GM23248 (cell line): ENCODE measurements around the gene MSMO1. TPM values are rescaled to one million over a fixed set of nuclear protein-coding genes. Genes with fewer than 3 reads are reported as not detected.

Experiments used
- DNase-seq: peaks from one replicate; pipeline ENCODE4 v3.0.0-alpha.2; 2015
- H2AFZ ChIP-seq: fragments of 200-600 bp; sonication (generic); 2 replicates; pipeline ENCODE4 v1.6.1; 2016; ENCODE audit warnings: antibody characterized with exemption
- H3F3A ChIP-seq: fragments of 200-600 bp; sonication (generic); 2 replicates; pipeline ENCODE4 v1.6.1; 2016; ENCODE audit warnings: mild to moderate bottlenecking, antibody characterized with exemption, mixed run types; ENCODE audit not compliant: insufficient read depth
- H3K27ac ChIP-seq: fragments of 200-600 bp; sonication (generic); 2 replicates; pipeline ENCODE4 v1.5.1; 2016; ENCODE audit warnings: mild to moderate bottlenecking
- H3K27me3 ChIP-seq: fragments of 200-600 bp; sonication (generic); replicated peaks from 2 replicates; pipeline ENCODE4 v1.6.1; 2016; ENCODE audit warnings: mild to moderate bottlenecking; ENCODE audit not compliant: insufficient read depth
- H3K36me3 ChIP-seq: fragments of 200-600 bp; sonication (generic); 2 replicates; pipeline ENCODE4 v1.6.1; 2016; ENCODE audit warnings: low read depth, mild to moderate bottlenecking
- H3K4me1 ChIP-seq: fragments of 200-600 bp; sonication (generic); 2 replicates; pipeline ENCODE4 v1.6.1; 2016; ENCODE audit warnings: mild to moderate bottlenecking; ENCODE audit not compliant: insufficient read depth
- H3K4me2 ChIP-seq: fragments of 200-600 bp; sonication (generic); one replicate; pipeline ENCODE4 v1.6.1; 2016; ENCODE audit warnings: mild to moderate bottlenecking; ENCODE audit not compliant: unreplicated experiment
- H3K4me3 ChIP-seq: fragments of 200-600 bp; sonication (generic); 2 replicates; pipeline ENCODE4 v1.5.1; 2016; ENCODE audit warnings: mild to moderate bottlenecking
- H3K79me2 ChIP-seq: fragments of 200-600 bp; sonication (generic); 2 replicates; pipeline ENCODE4 v1.6.1; 2016; ENCODE audit warnings: mild to moderate bottlenecking; ENCODE audit not compliant: insufficient read depth
- H3K9ac ChIP-seq: fragments of 200-600 bp; sonication (generic); 2 replicates; pipeline ENCODE4 v1.6.1; 2016; ENCODE audit warnings: mild to moderate bottlenecking
- H3K9me2 ChIP-seq: fragments of 200-600 bp; sonication (generic); 2 replicates; pipeline ENCODE4 v1.6.1; 2016; ENCODE audit warnings: mixed run types, mild to moderate bottlenecking, moderate library complexity; ENCODE audit not compliant: insufficient read depth
- H3K9me3 ChIP-seq: fragments of 200-600 bp; sonication (generic); one replicate; pipeline ENCODE4 v1.6.1; 2017; ENCODE audit warnings: low read depth
- H4K20me1 ChIP-seq: fragments of 200-600 bp; sonication (generic); 2 replicates; pipeline ENCODE4 v1.6.0; 2016; ENCODE audit not compliant: insufficient read depth
- EZH2 ChIP-seq: fragments of 200-600 bp; sonication (generic); IDR thresholded peaks from 2 replicates; pipeline ENCODE4 v1.6.1; 2018; ENCODE audit warnings: antibody characterized with exemption, mild to moderate bottlenecking; ENCODE audit not compliant: insufficient read depth, poor library complexity, severe bottlenecking
- EZH2phosphoT487 ChIP-seq: fragments of 200-600 bp; sonication (generic); IDR thresholded peaks from 2 replicates; pipeline ENCODE4 v1.6.1; 2018; ENCODE audit warnings: antibody characterized with exemption, moderate library complexity, mild to moderate bottlenecking, low read depth; ENCODE audit not compliant: insufficient read depth
- WGBS, 2 experiments: methylation state at CpG; one replicate each; pipeline ENCODE4 v1.1.6; 2015 to 2017; ENCODE audit warnings: low lambda C conversion rate in 2 of 2, low coverage in 1 of 2; ENCODE audit errors: missing lambda C conversion rate in 2 of 2; 5-methylcytosine and 5-hydroxymethylcytosine counted together
- in situ Hi-C: fragments of 300-500 bp; cut with MboI; formaldehyde crosslinking; loops from 2 replicates; pipeline ENCODE4 v1.15.0; 2020
- polyA plus RNA-seq: library from polyadenylated mRNA; unstranded; fragments of >200 nt; fragmentation: Nextera tagmentation; extraction: Ambion mirVana; gene quantifications from 2 replicates; pipeline ENCODE4 v1.2.1, GENCODE V29; 2016
- total RNA-seq: library from RNA; depleted of rRNA; stranded (reverse); fragments of >200 nt; shearing (Covaris generic); gene quantifications from 2 replicates; pipeline ENCODE4 v1.2.3, GENCODE V29; 2014

Gene MSMO1
- total and polyA plus RNA-seq, 2 experiments from 2014 or later, result 72.2 to 72.7 TPM

DNA sequence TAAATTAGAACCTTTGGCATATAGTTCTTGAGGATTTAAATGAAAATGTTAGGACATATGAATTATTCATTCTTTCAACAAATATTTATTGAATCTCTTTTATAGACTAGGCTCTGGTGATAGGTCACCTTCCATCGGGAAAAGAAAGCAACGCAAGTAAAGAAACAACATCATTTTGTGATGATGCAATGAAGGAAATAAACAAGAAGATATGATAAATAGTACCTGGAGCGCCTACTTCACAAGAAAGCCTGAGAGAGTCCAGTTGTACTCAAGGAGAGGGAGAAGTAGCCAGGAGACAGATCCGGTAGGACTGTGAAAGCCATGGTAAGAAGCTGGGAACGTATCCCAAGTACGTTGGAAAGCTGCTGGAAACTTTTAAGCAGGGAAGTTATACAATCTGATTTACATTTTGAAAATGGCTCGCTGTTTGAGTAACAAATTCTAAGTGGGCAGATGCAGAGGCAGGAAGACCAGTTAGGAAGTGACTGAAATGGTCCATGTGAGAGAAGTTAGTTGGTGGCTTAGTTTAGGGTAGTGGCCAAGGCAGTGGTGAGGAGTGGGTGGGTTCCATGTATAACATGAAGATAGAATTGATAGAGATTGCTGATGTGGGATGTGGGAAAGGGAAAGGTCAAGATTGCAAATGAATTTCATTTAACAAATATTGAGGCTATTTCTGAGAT lies 33.7 kb downstream of the MSMO1 start:
- H3K4me3 ChIP-seq, result no peak overlapping the region
- no peaks in the 10 kb centered on the region for H3K36me3 ChIP-seq
- H4K20me1 ChIP-seq, result no peaks in the 10 kb centered on the region
- no peak overlapping the region for H3K9ac ChIP-seq
- H3K27ac ChIP-seq, result peak overlapping the region; percentile 71
- H3K9me3 ChIP-seq, result no peaks in the 10 kb centered on the region
- H3K9me2 ChIP-seq, result no peaks in the 10 kb centered on the region
- peaks cover 28% of the 10 kb centered on the region for H3F3A ChIP-seq
- no peak overlapping the region for H2AFZ ChIP-seq
- H3K79me2 ChIP-seq, result no peaks in the 10 kb centered on the region
- in situ Hi-C loops, result loop anchor here (10.0 kb wide), 1 partner anchor 104 kb away; no protein-coding TSS in a partner anchor
- DNase-seq, result no peak
- no peaks in the 10 kb centered on the region for H3K27me3 ChIP-seq
- WGBS, 2 experiments, result 93 to 95% methylated on average over 7 of the region's 7 CpGs
- TF ChIP-seq EZH2 (no peak), EZH2phosphoT487 (no peak)
- peaks cover 32% of the 10 kb centered on the region for H3K4me1 ChIP-seq
- peak overlapping the region; percentile 65 for H3K4me2 ChIP-seq

DNA sequence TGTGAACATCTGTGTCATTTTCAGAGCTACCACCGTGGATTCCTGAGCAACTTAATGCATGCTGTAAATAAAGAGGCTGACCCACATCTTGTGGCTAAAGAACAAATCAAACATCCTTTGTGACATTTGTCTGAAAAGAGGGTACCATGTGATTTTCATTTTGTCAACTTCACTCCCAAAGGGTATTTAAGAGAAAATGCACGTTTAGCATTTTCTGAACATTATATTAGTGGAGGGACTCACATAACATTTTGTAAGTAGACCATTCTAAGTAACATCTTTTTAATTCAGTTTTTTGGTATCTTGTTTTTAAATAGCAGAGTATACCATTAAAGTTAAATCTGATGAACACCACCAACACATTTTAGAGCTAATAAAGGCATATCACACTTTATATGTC lies 34.3 kb downstream of the MSMO1 start:
- H3K27me3 ChIP-seq, result no peaks in the 10 kb centered on the region
- no peak for TF ChIP-seq EZH2phosphoT487
- peaks cover 28% of the 10 kb centered on the region for H3F3A ChIP-seq
- WGBS, 2 experiments, result 95 to 99% methylated on average over 2 of the region's 2 CpGs
- H3K9me2 ChIP-seq, result no peaks in the 10 kb centered on the region
- peaks cover 32% of the 10 kb centered on the region for H3K4me1 ChIP-seq
- H3K9me3 ChIP-seq, result no peaks in the 10 kb centered on the region
- no peak for DNase-seq
- H3K4me3 ChIP-seq, result no peak overlapping the region
- no peaks in the 10 kb centered on the region for H3K79me2 ChIP-seq
- no peak overlapping the region for H2AFZ ChIP-seq
- no peaks in the 10 kb centered on the region for H4K20me1 ChIP-seq
- H3K36me3 ChIP-seq, result no peaks in the 10 kb centered on the region
- no peak overlapping the region for H3K27ac ChIP-seq
- in situ Hi-C loops, result loop anchor here (10.0 kb wide), 1 partner anchor 103 kb away; no protein-coding TSS in a partner anchor
- no peak overlapping the region for H3K4me2 ChIP-seq
- no peak overlapping the region for H3K9ac ChIP-seq

DNA sequence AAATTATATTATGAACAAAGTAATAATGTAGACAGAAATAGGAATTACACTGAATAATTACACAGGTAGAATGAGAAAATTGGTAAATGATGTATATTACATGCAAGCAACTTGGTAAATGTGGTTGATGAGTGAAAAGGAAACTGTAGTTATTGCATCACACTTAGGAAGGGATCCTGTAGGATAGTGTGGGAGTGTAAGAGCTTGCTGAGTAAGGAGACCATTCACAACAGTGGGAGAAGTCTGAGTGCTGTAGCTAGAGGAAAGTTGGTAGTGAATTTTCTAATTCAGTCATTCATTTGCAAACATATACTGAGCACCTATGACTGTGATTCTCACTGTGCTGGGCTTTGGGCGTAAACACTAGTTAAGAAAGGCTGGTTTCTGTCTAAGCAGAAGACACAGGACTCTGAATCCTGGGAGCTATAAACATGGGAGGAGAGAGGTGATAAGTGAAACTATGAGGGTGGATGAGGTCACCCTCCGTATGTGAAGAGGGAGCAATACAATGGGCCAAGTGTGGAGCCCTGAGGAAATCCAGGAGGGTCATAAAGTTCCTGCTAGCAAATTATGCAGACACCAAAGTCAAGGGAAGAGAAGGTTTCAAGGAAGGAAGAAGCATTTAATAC lies 37.1 kb downstream of the MSMO1 start:
- Histone ChIP-seq H3K79me2 (no peaks in the 10 kb centered on the region), H3K27ac (peak overlapping the region; percentile 22; the same call in 1 of the 2 replicates), H3K4me1 (peaks cover 27% of the 10 kb centered on the region), H3K9me2 (no peaks in the 10 kb centered on the region), H4K20me1 (no peaks in the 10 kb centered on the region), H3K9me3 (no peaks in the 10 kb centered on the region), H3K27me3 (no peaks in the 10 kb centered on the region), H3K9ac (no peak overlapping the region), H2AFZ (peak overlapping the region; percentile 26; the same call in 1 of the 2 replicates), H3K4me2 (no peak overlapping the region), H3K36me3 (no peaks in the 10 kb centered on the region), H3F3A (peaks cover 27% of the 10 kb centered on the region), H3K4me3 (no peak overlapping the region)
- in situ Hi-C loops, result loop anchor here (10.0 kb wide), 1 partner anchor 100 kb away; no protein-coding TSS in a partner anchor
- DNase-seq, result peak; percentile 70
- WGBS, 2 experiments, result 46 to 49% methylated on average over 2 of the region's 2 CpGs
- no peak for TF ChIP-seq EZH2phosphoT487
- TF ChIP-seq EZH2, result no peak

- no peaks in the 10 kb centered on the region for H3K36me3 ChIP-seq
- H3F3A ChIP-seq, result peaks cover 12% of the 10 kb centered on the region
- H3K27ac ChIP-seq, result no peak overlapping the region
- H3K4me3 ChIP-seq, result no peak overlapping the region
- in situ Hi-C loops, result loop anchor here (10.0 kb wide), 1 partner anchor 98 kb away; no protein-coding TSS in a partner anchor
- H3K9me2 ChIP-seq, result no peaks in the 10 kb centered on the region
- H3K4me1 ChIP-seq, result peaks cover 12% of the 10 kb centered on the region
- no peak overlapping the region for H3K4me2 ChIP-seq
- H3K9me3 ChIP-seq, result no peaks in the 10 kb centered on the region
- DNase-seq, result no peak
- no peaks in the 10 kb centered on the region for H3K79me2 ChIP-seq
- H3K9ac ChIP-seq, result no peak overlapping the region
- TF ChIP-seq EZH2phosphoT487 (no peak), EZH2 (no peak)
- no peaks in the 10 kb centered on the region for H4K20me1 ChIP-seq
- no peaks in the 10 kb centered on the region for H3K27me3 ChIP-seq
- no peak overlapping the region for H2AFZ ChIP-seq
- 71 to 74% methylated on average over 4 of the region's 4 CpGs for WGBS, 2 experiments
Observed at GRCh38 chr4:165367040-165367439, 39.6 kb downstream of the MSMO1 start.
